Heart left ventricle (tissue), 16 donors: ENCODE data around the gene CCM2. TPM values are rescaled to one million over a fixed set of nuclear protein-coding genes. Genes with fewer than 3 reads are reported as not detected.

ENCODE experiments used
- ATAC-seq, 4 donors: fragments of 200-7000 bp; cut with Tn5 transposase; one replicate each; pipeline ENCODE4 v1.9.1; 2020 to 2022; ENCODE audit warnings: moderate library complexity in 4 of 4, mild to moderate bottlenecking in 3 of 4, moderate number of reproducible peaks in 1 of 4
- DNase-seq, 5 donors: peaks; one replicate each; pipeline ENCODE4 v3.0.0-alpha.2; 2020
- H3K27ac ChIP-seq, 12 donors: fragments of 200-600 bp; sonication (generic) in 4 of 12; one replicate each; pipeline versions ENCODE4 v1.5.0 to v1.8.0; 2016 to 2022; ENCODE audit warnings: mild to moderate bottlenecking in 2 of 12
- H3K27me3 ChIP-seq, 9 donors: fragments of 200-600 bp; sonication (generic) in 2 of 9; one replicate each; pipeline versions ENCODE4 v1.5.1 to v1.8.0; 2016 to 2022; ENCODE audit warnings: mild to moderate bottlenecking in 3 of 9
- H3K36me3 ChIP-seq, 9 donors: fragments of 200-600 bp; sonication (generic) in 2 of 9; one replicate each; pipeline versions ENCODE4 v1.5.0 to v1.8.0; 2018 to 2022; ENCODE audit warnings: mild to moderate bottlenecking in 2 of 9
- H3K4me1 ChIP-seq, 12 donors: fragments of 200-600 bp; sonication (generic) in 4 of 12; one replicate each; pipeline versions ENCODE4 v1.5.0 to v1.8.0; 2016 to 2022; ENCODE audit warnings: mild to moderate bottlenecking in 3 of 12
- H3K4me3 ChIP-seq, 12 donors: fragments of 200-600 bp; sonication (generic) in 4 of 12; one replicate each; pipeline versions ENCODE4 v1.5.0 to v1.8.0; 2017 to 2022; ENCODE audit warnings: mild to moderate bottlenecking in 9 of 12, moderate library complexity in 4 of 12
- H3K9me3 ChIP-seq, 12 donors: fragments of 200-600 bp; sonication (generic) in 4 of 12; one replicate each; pipeline versions ENCODE4 v1.5.0 to v1.8.0; 2016 to 2022; ENCODE audit warnings: mild to moderate bottlenecking in 1 of 12
- CTCF ChIP-seq, 12 donors: fragments of 200-600 bp; sonication (generic) in 4 of 12; IDR thresholded peaks; one replicate each; pipeline versions ENCODE4 v1.5.0 to v1.8.0; 2018 to 2022; ENCODE audit warnings: antibody characterized with exemption in 12 of 12, mild to moderate bottlenecking in 5 of 12
- POLR2A ChIP-seq, 2 donors: fragments of 450-650 bp; IDR thresholded peaks; one replicate each; pipeline ENCODE4 v1.6.1; 2017; ENCODE audit warnings: antibody characterized with exemption in 2 of 2, mild to moderate bottlenecking in 2 of 2, moderate library complexity in 2 of 2
- WGBS, 4 donors: extraction: QIAGEN DNeasy Blood & Tissue Kit in 2 of 4; methylation state at CpG; one replicate each; pipeline versions ENCODE4 v1.1.5 to v1.1.7; 2013 to 2018; 5-methylcytosine and 5-hydroxymethylcytosine counted together
- intact Hi-C, 10 donors: fragments of 100-400 bp; cut with DNase I; formaldehyde crosslinking; loops; one replicate each; pipeline versions ENCODE4 v1.11.1 to v1.14.2; 2022
- polyA plus RNA-seq, 2 donors: library from polyadenylated mRNA; stranded (reverse); fragments of 200-250 nt; gene quantifications; one replicate each; pipeline ENCODE4 v1.2.3, GENCODE V29; 2013
- total RNA-seq, 9 donors: library from RNA; depleted of rRNA in 2 of 9; stranded (reverse); fragments of >200 nt in 2 of 9; fragmentation: NEBNext Ultra II Directional in 3 of 9; extraction: Animal tissue kit (Norgen Biotek cat#: 25700) in 3 of 9; gene quantifications; one replicate each; pipeline versions ENCODE4 v1.1.0 to v1.2.4, GENCODE V29; 2016 to 2023
- donor health status: ischemic (EF 13 %, LVEDD 7.1; RV severe dilation, severe dysfunction).
- donor health status: healthy with polysubstance abuse.
- donor health status: DM: no; HTN: yes; CAD: no.
- donor health status: DM: no; HTN: no; CAD: no.
- donor health status: ischemic (EF 25% LVEDD 6.9; RV normal size, moderate dysfunction).
- donor health status: ischemic (EF 25% LVEDD 5.7; RV mildly dilated, moderate dysfunction).
- donor health status: healthy.
- donor health status: DM: yes; HTN: yes; CAD: no.
- donor health status: ischemic (EF 35%, LVEDD 5.7; RV mildly dilated, moderate dysfunction).
- donor health status: nonischemic (EF 11% LVEDD 7.7; RV severe dilation, severe dysfunction).
- donor health status: DM: yes; HTN: yes; CAD: no.
- donor health status: PGD.
- donor health status: ischemic (EF 29% LVEDD 5.4; RV normal size, mild dysfunction).
- donor health status: nonischemic (EF 23%, LVEDD 6.1; RV moderate dilation, normal function).

The CCM2 gene
- total and polyA plus RNA-seq, 11 donors = 24.7 to 68.2 (median 35.3) TPM

- ATAC-seq = peak in 2 of 4 donors; percentile 5 to 11
- intact Hi-C loops = no loop called here
- H3K4me3 ChIP-seq = peak overlapping the region in 6 of 12 donors; percentile 56 to 75 (median 64)
Observed at GRCh38 chr7:45087301-45088145, 87.5 kb downstream of the CCM2 start.

GRCh38 chr7:45088146-45088701 is 88.2 kb downstream of the CCM2 start:
- H3K4me3 ChIP-seq = peak overlapping the region; percentile 36 to 75 (median 60)
- TF ChIP-seq CTCF (IDR thresholded peaks at IDR 0.05) = no peak
- TF ChIP-seq POLR2A (IDR thresholded peaks at IDR 0.05) = no peak
- no peaks in the 10 kb centered on the region for H3K9me3 ChIP-seq
- no peaks in the 10 kb centered on the region for H3K36me3 ChIP-seq
- 28 to 39% (median 35%) methylated on average over 24 to 29 of the region's 29 CpGs for WGBS, 4 donors
- DNase-seq (peak in 1 of 5 donors; percentile 20), ATAC-seq (peak in 1 of 4 donors; percentile 7)
- peaks cover 0 to 17% (median 3%) of the 10 kb centered on the region in 12 donors for H3K4me1 ChIP-seq
- H3K27ac ChIP-seq = peak overlapping the region in 8 of 12 donors; percentile 6 to 77 (median 56)
- peaks cover 0 to 19% (median 0%) of the 10 kb centered on the region in 9 donors for H3K27me3 ChIP-seq
- intact Hi-C loops = no loop called here

More at GRCh38 chr7:45087301-45088145, 87.5 kb downstream of the CCM2 start:
- H3K27ac ChIP-seq = peak overlapping the region in 1 of 12 donors; percentile 77
- no peaks in the 10 kb centered on the region for H3K9me3 ChIP-seq
- DNase-seq = peak in 2 of 5 donors; percentile 23 to 50
- peaks cover 0 to 22% (median 3%) of the 10 kb centered on the region in 12 donors for H3K4me1 ChIP-seq
- 84 to 94% (median 93%) methylated on average over 6 of the region's 6 CpGs for WGBS, 4 donors
- no peaks in the 10 kb centered on the region for H3K36me3 ChIP-seq
- peaks cover 0 to 19% (median 0%) of the 10 kb centered on the region in 9 donors for H3K27me3 ChIP-seq
- TF ChIP-seq POLR2A (IDR thresholded peaks at IDR 0.05) (no peak), CTCF (IDR thresholded peaks at IDR 0.05) (no peak)

- peak within 1 kb of the TSS in 8 of 12 donors; percentile 6 to 77 (median 56) for H3K27ac ChIP-seq
- intact Hi-C loops = no loop called here
- TF ChIP-seq CTCF (IDR thresholded peaks at IDR 0.05) = no peak
- TF ChIP-seq POLR2A (IDR thresholded peaks at IDR 0.05) = peak in 1 of 2 donors; percentile 18
- peaks cover 0 to 6% (median 0%) of the 10 kb centered on the region in 12 donors for H3K9me3 ChIP-seq
- peak within 1 kb of the TSS; percentile 36 to 75 (median 60) for H3K4me3 ChIP-seq
- DNase-seq = peak in 4 of 5 donors; percentile 39 to 71 (median 56)
- peaks cover 0 to 19% (median 0%) of the 10 kb centered on the region in 9 donors for H3K27me3 ChIP-seq
- 0 to 2% (median 1%) methylated on average over 17 to 50 of the region's 50 CpGs for WGBS, 4 donors
- H3K4me1 ChIP-seq = peaks cover 0 to 17% (median 3%) of the 10 kb centered on the region in 12 donors
- ATAC-seq = peak; percentile 60 to 92 (median 78)
- H3K36me3 ChIP-seq = no peaks in the 10 kb centered on the region
Observed at GRCh38 chr7:45088821-45089340, 88.9 kb downstream of the CCM2 start, which contains the start of gene NACAD. Gene NACAD (minus strand): TSS chr7:45088969. CDS start chr7:45088894, 75 bp downstream.
